IPS-20b (cell line): Measurements from ENCODE around the gene ZNRD2.

ENCODE experiments used
- H3K27ac ChIP-seq: one replicate; pipeline ENCODE4 v1.5.1; 2013; ENCODE audit warnings: low read length
- H3K27me3 ChIP-seq: 2 replicates; pipeline ENCODE4 v1.6.1; 2013; ENCODE audit warnings: mild to moderate bottlenecking, low read length, inconsistent platforms; ENCODE audit not compliant: insufficient read depth
- H3K36me3 ChIP-seq: 2 replicates; pipeline ENCODE4 v1.6.1; 2013; ENCODE audit warnings: low read depth, mild to moderate bottlenecking, inconsistent platforms, low read length, moderate library complexity; ENCODE audit not compliant: insufficient read depth
- H3K4me1 ChIP-seq: 2 replicates; pipeline ENCODE4 v1.6.1; 2013; ENCODE audit warnings: mild to moderate bottlenecking, control low read depth, inconsistent platforms, low read length, moderate library complexity; ENCODE audit not compliant: insufficient read depth
- H3K4me3 ChIP-seq: 2 replicates; pipeline ENCODE4 v1.5.1; 2013; ENCODE audit warnings: mild to moderate bottlenecking, low read length, inconsistent platforms
- H3K9ac ChIP-seq: 2 replicates; pipeline ENCODE4 v1.6.1; 2013; ENCODE audit warnings: low read depth, mild to moderate bottlenecking, inconsistent platforms, low read length, moderate library complexity
- H3K9me3 ChIP-seq: 2 replicates; pipeline ENCODE4 v1.6.1; 2013; ENCODE audit warnings: mild to moderate bottlenecking, low read depth, low read length, inconsistent platforms; ENCODE audit not compliant: insufficient read depth

Gene ZNRD2

GRCh38 chr11:65572356-65573051, 2.2 kb downstream of the ZNRD2 start, which contains the start of gene FAM89B:
Gene FAM89B (plus strand): TSS chr11:65572538. CDS start chr11:65572670, 132 bp downstream.
- H3K4me1 ChIP-seq, result peaks cover 20% of the 10 kb centered on the region
- H3K27ac ChIP-seq, result no peak within 1 kb of the TSS
- peak within 1 kb of the TSS; percentile 53; the same call in 1 of the 2 replicates for H3K9ac ChIP-seq

DNA sequence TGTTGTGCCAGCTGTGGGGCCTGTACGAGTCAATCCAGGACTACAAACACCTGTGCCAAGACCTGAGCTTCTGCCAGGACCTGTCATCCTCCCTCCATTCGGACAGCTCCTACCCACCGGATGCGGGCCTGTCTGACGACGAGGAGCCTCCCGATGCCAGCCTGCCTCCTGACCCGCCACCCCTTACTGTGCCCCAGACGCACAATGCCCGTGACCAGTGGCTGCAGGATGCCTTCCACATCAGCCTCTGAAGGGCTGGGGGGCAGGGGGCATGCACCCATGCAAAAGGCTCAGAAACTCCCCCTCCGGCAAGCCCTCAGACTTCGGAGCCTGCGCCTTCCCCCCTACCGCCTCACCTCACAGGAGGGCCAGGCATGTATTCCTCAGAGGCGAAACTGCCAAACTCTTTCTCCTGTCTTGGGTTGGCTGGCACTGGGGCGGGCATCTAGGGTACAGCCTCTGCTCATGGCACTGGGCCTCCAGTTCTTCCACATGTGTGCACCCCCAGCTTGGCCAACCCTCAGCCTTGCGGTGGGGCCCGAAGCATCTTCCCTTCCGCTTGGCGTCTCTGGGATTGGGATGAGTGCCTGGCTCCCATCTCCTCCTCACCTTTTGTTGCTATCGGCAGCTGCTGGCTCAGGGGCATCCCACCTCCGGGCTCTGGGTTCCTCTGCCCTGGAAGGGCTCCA, 3.3 kb downstream of the ZNRD2 start:
- Histone ChIP-seq H3K9me3 (no peaks in the 10 kb centered on the region), H3K27me3 (peaks cover 53% of the 10 kb centered on the region), H3K4me3 (peak overlapping the region; percentile 70; the same call in 1 of the 2 replicates), H3K36me3 (no peaks in the 10 kb centered on the region), H3K4me1 (peaks cover 20% of the 10 kb centered on the region), H3K27ac (no peak overlapping the region), H3K9ac (no peak overlapping the region; the same call in 1 of the 2 replicates)

More at GRCh38 chr11:65572356-65573051, 2.2 kb downstream of the ZNRD2 start, which contains the start of gene FAM89B:
- H3K4me3 ChIP-seq, result peak within 1 kb of the TSS; percentile 70
- peaks cover 43% of the 10 kb centered on the region for H3K27me3 ChIP-seq
- H3K9me3 ChIP-seq, result no peaks in the 10 kb centered on the region
- no peaks in the 10 kb centered on the region for H3K36me3 ChIP-seq

DNA sequence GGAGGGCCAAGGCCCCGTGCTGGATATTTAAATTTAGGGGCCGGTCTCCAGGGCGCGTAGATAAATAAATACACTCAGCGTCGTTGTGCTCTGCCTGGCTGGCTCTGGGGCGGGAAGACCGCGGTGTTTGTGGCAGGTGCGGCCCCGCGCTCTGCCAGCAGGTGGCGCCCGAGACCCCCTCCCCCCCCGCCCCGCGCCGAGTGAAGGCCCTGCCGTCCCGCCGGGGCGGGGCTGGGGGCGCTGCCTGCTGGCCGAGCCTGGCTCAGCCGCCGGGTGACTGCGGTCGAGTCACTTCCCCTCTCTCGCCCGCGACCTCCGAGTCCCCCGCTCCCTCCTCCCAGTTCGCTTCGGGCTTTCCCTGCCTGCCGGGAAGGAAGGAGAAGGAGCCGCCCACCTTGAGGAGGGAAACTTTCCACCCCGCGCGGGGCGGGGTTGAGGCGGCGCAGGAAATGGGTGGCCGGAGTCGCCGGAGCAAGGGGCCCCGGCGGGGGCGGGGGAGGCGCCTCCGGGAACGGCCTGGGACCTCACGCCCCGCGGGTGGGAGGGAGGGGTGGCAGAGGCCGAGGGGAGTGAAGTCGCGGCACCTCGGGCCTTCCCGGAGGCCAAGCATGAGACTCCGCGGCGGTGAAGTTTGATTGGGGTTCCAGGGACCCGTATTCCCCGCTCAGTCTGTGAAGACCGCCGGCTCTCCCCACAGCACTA, 4.0 kb downstream of the ZNRD2 start:
- Histone ChIP-seq H3K9ac (no peak overlapping the region), H3K4me1 (peaks cover 15% of the 10 kb centered on the region), H3K27me3 (peaks cover 56% of the 10 kb centered on the region), H3K4me3 (peak overlapping the region; percentile 64), H3K9me3 (no peaks in the 10 kb centered on the region), H3K27ac (no peak overlapping the region), H3K36me3 (no peaks in the 10 kb centered on the region)

DNA sequence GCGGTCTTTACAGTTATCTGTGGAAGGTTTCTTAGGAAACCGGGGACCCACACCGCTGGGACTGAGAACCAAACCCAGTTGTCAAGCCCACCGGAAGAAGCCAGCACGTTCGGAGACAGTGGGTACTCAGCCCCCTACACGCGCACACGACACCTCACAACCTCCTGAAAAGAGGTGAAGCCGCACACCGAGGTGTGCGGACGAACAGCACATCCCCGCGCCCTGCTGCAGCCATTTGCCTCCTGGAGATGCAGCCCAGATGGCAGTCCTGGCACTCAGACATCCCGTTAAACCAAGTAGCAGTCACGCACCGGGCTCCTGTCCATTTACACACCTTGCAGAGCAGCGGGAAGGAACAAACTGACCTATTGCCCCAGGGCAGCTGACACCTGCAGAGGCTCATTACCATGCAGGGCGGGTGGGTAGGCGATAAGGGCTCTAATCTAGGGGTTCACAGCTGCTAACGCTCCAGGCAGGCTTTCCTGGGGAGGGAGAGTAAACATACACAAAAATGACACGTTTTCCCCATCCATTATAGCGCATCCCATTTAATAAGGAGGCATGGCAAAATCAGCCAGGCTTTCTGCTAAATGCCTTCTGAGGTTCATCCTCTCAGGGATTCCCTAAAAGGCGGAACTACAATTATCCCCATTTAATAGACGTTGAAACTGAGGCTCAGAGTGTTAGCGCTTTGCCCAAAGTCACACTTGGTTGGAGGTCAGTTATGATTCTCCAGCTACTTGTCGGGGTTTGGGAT, 4.7 kb downstream of the ZNRD2 start:
- no peaks in the 10 kb centered on the region for H3K9me3 ChIP-seq
- H3K4me3 ChIP-seq, result peak overlapping the region; percentile 64
- no peak overlapping the region for H3K9ac ChIP-seq
- no peak overlapping the region for H3K27ac ChIP-seq
- peaks cover 56% of the 10 kb centered on the region for H3K27me3 ChIP-seq
- no peaks in the 10 kb centered on the region for H3K36me3 ChIP-seq
- H3K4me1 ChIP-seq, result peaks cover 14% of the 10 kb centered on the region

GRCh38 chr11:65575568-65576231, 5.4 kb downstream of the ZNRD2 start, which contains the start of gene EHBP1L1:
Gene EHBP1L1 (plus strand): TSS chr11:65576053. CDS start chr11:65576303, 250 bp downstream.
- H3K27me3 ChIP-seq, result peaks cover 56% of the 10 kb centered on the region
- H3K9ac ChIP-seq, result no peak within 1 kb of the TSS
- no peaks in the 10 kb centered on the region for H3K36me3 ChIP-seq
- no peaks in the 10 kb centered on the region for H3K9me3 ChIP-seq
- peak within 1 kb of the TSS; percentile 64 for H3K4me3 ChIP-seq
- H3K4me1 ChIP-seq, result peaks cover 14% of the 10 kb centered on the region
- no peak within 1 kb of the TSS for H3K27ac ChIP-seq

- no peak overlapping the region for H3K9ac ChIP-seq
- H3K4me1 ChIP-seq, result peaks cover 10% of the 10 kb centered on the region; the same call in 1 of the 2 replicates
- peak overlapping the region; percentile 46; the same call in 1 of the 2 replicates for H3K4me3 ChIP-seq
- H3K27ac ChIP-seq, result no peak overlapping the region
- H3K36me3 ChIP-seq, result no peaks in the 10 kb centered on the region
- H3K27me3 ChIP-seq, result peaks cover 56% of the 10 kb centered on the region
- H3K9me3 ChIP-seq, result no peaks in the 10 kb centered on the region
These were observed 6.1 kb downstream of the ZNRD2 start for GRCh38 chr11:65576232-65576866.

GRCh38 chr11:65576867-65577755, 6.8 kb downstream of the ZNRD2 start:
- H3K9ac ChIP-seq, result no peak overlapping the region
- no peak overlapping the region for H3K27ac ChIP-seq
- H3K4me3 ChIP-seq, result no peak overlapping the region; the same call in 1 of the 2 replicates
- H3K9me3 ChIP-seq, result no peaks in the 10 kb centered on the region
- peaks cover 57% of the 10 kb centered on the region for H3K27me3 ChIP-seq
- no peaks in the 10 kb centered on the region for H3K36me3 ChIP-seq
- H3K4me1 ChIP-seq, result peaks cover 7% of the 10 kb centered on the region; the same call in 1 of the 2 replicates

- Histone ChIP-seq H3K36me3 (no peaks in the 10 kb centered on the region), H3K9ac (no peak overlapping the region), H3K9me3 (no peaks in the 10 kb centered on the region), H3K27ac (no peak overlapping the region), H3K27me3 (peaks cover 64% of the 10 kb centered on the region), H3K4me3 (no peak overlapping the region), H3K4me1 (peaks cover 7% of the 10 kb centered on the region; the same call in 1 of the 2 replicates)
These were observed 7.5 kb downstream of the ZNRD2 start for GRCh38 chr11:65577756-65578109.

DNA sequence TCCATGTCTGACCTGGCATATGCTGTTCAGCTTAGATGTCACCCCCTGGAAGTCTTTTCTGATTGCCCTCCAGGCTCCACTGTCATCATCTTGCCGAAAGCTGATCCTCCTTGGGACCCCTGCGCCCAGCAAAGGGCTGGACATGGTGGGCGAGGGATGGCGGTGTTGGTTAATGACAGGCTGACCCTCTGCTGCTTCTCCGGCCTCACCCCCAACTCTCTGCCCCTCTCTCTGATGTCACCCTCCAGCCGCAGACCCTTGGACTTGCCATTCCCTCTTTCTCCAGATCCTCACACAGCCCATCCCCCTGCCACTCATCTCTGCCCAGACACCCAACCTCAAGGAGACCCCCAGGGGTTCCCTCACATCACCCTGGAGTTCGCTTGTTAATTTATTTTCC, 7.9 kb downstream of the ZNRD2 start:
- H3K9me3 ChIP-seq, result no peaks in the 10 kb centered on the region
- peaks cover 7% of the 10 kb centered on the region; the same call in 1 of the 2 replicates for H3K4me1 ChIP-seq
- no peaks in the 10 kb centered on the region for H3K36me3 ChIP-seq
- H3K4me3 ChIP-seq, result no peak overlapping the region
- peaks cover 64% of the 10 kb centered on the region for H3K27me3 ChIP-seq
- H3K9ac ChIP-seq, result no peak overlapping the region
- no peak overlapping the region for H3K27ac ChIP-seq

GRCh38 chr11:65578667-65579066, 8.4 kb downstream of the ZNRD2 start:
- no peaks in the 10 kb centered on the region for H3K36me3 ChIP-seq
- H3K27me3 ChIP-seq, result peaks cover 64% of the 10 kb centered on the region

More at GRCh38 chr11:65578667-65579066, 8.4 kb downstream of the ZNRD2 start:
- Histone ChIP-seq H3K4me3 (no peak overlapping the region), H3K9me3 (no peaks in the 10 kb centered on the region), H3K9ac (no peak overlapping the region), H3K4me1 (peaks cover 5% of the 10 kb centered on the region; the same call in 1 of the 2 replicates), H3K27ac (no peak overlapping the region)
